Prostate gland (tissue), 2 donors: Measurements from ENCODE around the gene IGFBP7.

ENCODE experiments used
- POLR2A ChIP-seq: fragments of 450-650 bp; IDR thresholded peaks from one replicate; pipeline ENCODE4 v1.6.1; 2016; ENCODE audit warnings: antibody characterized with exemption, mild to moderate bottlenecking
- POLR2AphosphoS5 ChIP-seq: sonication (generic); formaldehyde crosslinking; IDR thresholded peaks from one replicate; pipeline ENCODE4 v1.6.1; 2017; ENCODE audit warnings: antibody characterized with exemption
- TF ChIP-seq, protein P1 (sequence below), 4 experiments: fragments of 200-600 bp in 2 of 4; fragments of 450-650 bp in 2 of 4; sonication (generic) in 2 of 4; IDR thresholded peaks; 1 replicate in 3 of 4; 2 replicates in 1 of 4; pipeline ENCODE4 v1.5.1; 2016 to 2019; ENCODE audit warnings: antibody characterized with exemption in 4 of 4, mild to moderate bottlenecking in 2 of 4, moderate library complexity in 2 of 4

GRCh38 chr4:57099363-57099762, 10.8 kb downstream of the IGFBP7 start:
- TF ChIP-seq, protein P1, sequence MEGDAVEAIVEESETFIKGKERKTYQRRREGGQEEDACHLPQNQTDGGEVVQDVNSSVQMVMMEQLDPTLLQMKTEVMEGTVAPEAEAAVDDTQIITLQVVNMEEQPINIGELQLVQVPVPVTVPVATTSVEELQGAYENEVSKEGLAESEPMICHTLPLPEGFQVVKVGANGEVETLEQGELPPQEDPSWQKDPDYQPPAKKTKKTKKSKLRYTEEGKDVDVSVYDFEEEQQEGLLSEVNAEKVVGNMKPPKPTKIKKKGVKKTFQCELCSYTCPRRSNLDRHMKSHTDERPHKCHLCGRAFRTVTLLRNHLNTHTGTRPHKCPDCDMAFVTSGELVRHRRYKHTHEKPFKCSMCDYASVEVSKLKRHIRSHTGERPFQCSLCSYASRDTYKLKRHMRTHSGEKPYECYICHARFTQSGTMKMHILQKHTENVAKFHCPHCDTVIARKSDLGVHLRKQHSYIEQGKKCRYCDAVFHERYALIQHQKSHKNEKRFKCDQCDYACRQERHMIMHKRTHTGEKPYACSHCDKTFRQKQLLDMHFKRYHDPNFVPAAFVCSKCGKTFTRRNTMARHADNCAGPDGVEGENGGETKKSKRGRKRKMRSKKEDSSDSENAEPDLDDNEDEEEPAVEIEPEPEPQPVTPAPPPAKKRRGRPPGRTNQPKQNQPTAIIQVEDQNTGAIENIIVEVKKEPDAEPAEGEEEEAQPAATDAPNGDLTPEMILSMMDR (IDR thresholded peaks at IDR 0.05), result no peak
- no peak for TF ChIP-seq POLR2A
- no peak for TF ChIP-seq POLR2AphosphoS5
